ENCODE results near the gene SRGAP1.

GRCh38 chr12:64065881-64066451 lies 221.5 kb downstream of the SRGAP1 start:
- TF ChIP-seq ZSCAN5A (tag by site-specific recombination; IDR thresholded peaks at IDR 0.05): no peak
- no peak for TF ChIP-seq CTCF (tag by site-specific recombination; IDR thresholded peaks at IDR 0.05)
